Ishikawa (cell line): ENCODE data around the gene BCL7A.
A peak's percentile ranks its signal among the peaks of the same experiment; 100 is the strongest.

Experiments used
- CREB1 ChIP-seq: IDR thresholded peaks from 2 replicates; pipeline ENCODE4 v1.6.1; 2012; ENCODE audit warnings: low read depth
- EGR1 ChIP-seq: IDR thresholded peaks from 2 replicates; pipeline ENCODE4 v1.6.1; 2012
- EP300 ChIP-seq: IDR thresholded peaks from 2 replicates; pipeline ENCODE4 v1.6.1; 2012; ENCODE audit warnings: borderline replicate concordance
- FOXM1 ChIP-seq: IDR thresholded peaks from 2 replicates; pipeline ENCODE4 v1.6.1; 2012; ENCODE audit warnings: low read depth, borderline replicate concordance
- MAX ChIP-seq: IDR thresholded peaks from 2 replicates; pipeline ENCODE4 v1.6.1; 2012
- NFIC ChIP-seq: IDR thresholded peaks from 2 replicates; pipeline ENCODE4 v1.6.1; 2012
- RAD21 ChIP-seq: IDR thresholded peaks from 2 replicates; pipeline ENCODE4 v1.6.1; 2012; ENCODE audit warnings: low read depth
- REST ChIP-seq: IDR thresholded peaks from 2 replicates; pipeline ENCODE4 v1.6.1; 2012; ENCODE audit warnings: low read depth, mild to moderate bottlenecking
- TAF1 ChIP-seq: IDR thresholded peaks from 2 replicates; pipeline ENCODE4 v1.6.1; 2012; ENCODE audit warnings: low read depth, mild to moderate bottlenecking
- TCF12 ChIP-seq: IDR thresholded peaks from 2 replicates; pipeline ENCODE4 v1.6.1; 2012; ENCODE audit warnings: low read depth
- TEAD4 ChIP-seq: IDR thresholded peaks from 2 replicates; pipeline ENCODE4 v1.6.1; 2012
- USF1 ChIP-seq: IDR thresholded peaks from 2 replicates; pipeline ENCODE4 v1.6.1; 2012
- YY1 ChIP-seq: IDR thresholded peaks from 2 replicates; pipeline ENCODE4 v1.6.1; 2012; ENCODE audit warnings: low read depth
- ZBTB7A ChIP-seq: IDR thresholded peaks from 2 replicates; pipeline ENCODE4 v1.6.1; 2012; ENCODE audit warnings: low read depth

Gene BCL7A

GRCh38 chr12:122064780-122065588 is 43.3 kb downstream of the BCL7A start:
- TF ChIP-seq CREB1 (no peak), FOXM1 (no peak), YY1 (no peak), TCF12 (no peak), RAD21 (no peak)

- TF ChIP-seq USF1 = no peak
- TF ChIP-seq TEAD4 = no peak
- no peak for TF ChIP-seq CREB1
- TF ChIP-seq EP300 = no peak
- TF ChIP-seq MAX = no peak
- TF ChIP-seq REST = no peak
- TF ChIP-seq FOXM1 = no peak
- TF ChIP-seq TCF12 = no peak
- TF ChIP-seq YY1 = no peak
These were observed 45.9 kb downstream of the BCL7A start for GRCh38 chr12:122067548-122067947.

- TF ChIP-seq TAF1 = no peak
- TF ChIP-seq TCF12 = no peak
- TF ChIP-seq ZBTB7A = no peak
- no peak for TF ChIP-seq TEAD4
- TF ChIP-seq MAX = no peak
These were observed 46.3 kb downstream of the BCL7A start for GRCh38 chr12:122067966-122068365.

GRCh38 chr12:122072031-122072970 is 50.6 kb downstream of the BCL7A start:
- TF ChIP-seq NFIC = peak; percentile 50; the same call in 1 of the 2 replicates
- TF ChIP-seq FOXM1 = no peak

- TF ChIP-seq EGR1 (no peak), EP300 (no peak)
These were observed 52.1 kb downstream of the BCL7A start for GRCh38 chr12:122073815-122074214.

- TF ChIP-seq USF1 (no peak), TEAD4 (no peak)
These were observed 55.2 kb downstream of the BCL7A start for GRCh38 chr12:122076743-122077495.

- TF ChIP-seq USF1 = peak; percentile 67
- 0 out of 2 replicates have a peak, but pooled peaks have one; percentile 41 for TF ChIP-seq ZBTB7A
- TF ChIP-seq YY1 = 0 out of 2 replicates have a peak, but pooled peaks have one; percentile 14
- TF ChIP-seq MAX = peak; percentile 99
- no peak for TF ChIP-seq NFIC
- TF ChIP-seq CREB1 = peak; percentile 53; the same call in 1 of the 2 replicates
- TF ChIP-seq EGR1 = peak; percentile 61; the same call in 1 of the 2 replicates
- TF ChIP-seq EP300 = no peak; the same call in 1 of the 2 replicates
- 0 out of 2 replicates have a peak, but pooled peaks have one; percentile 25 for TF ChIP-seq TAF1
These were observed 56.7 kb downstream of the BCL7A start, which contains the start of gene MLXIP for GRCh38 chr12:122078141-122079032. Gene MLXIP (plus strand): TSS chr12:122078756. CDS start chr12:122078854, 98 bp downstream.
